CD4-positive, alpha-beta T cell treated with Interleukin-4 for 4 hours (primary cell): ENCODE data around the gene OPA1.

Experiments used
- DNase-seq: peaks from one replicate; pipeline ENCODE4 v3.0.0-alpha.2; 2020

Gene OPA1

GRCh38 chr3:193744822-193745684, 152.0 kb downstream of the OPA1 start:
- DNase-seq = no peak

- DNase-seq = no peak
Observed at GRCh38 chr3:193746832-193747231, 153.8 kb downstream of the OPA1 start.
